Activated CD4-positive, alpha-beta T cell treated with anti-CD3 and anti-CD28 coated beads, Interleukin-2, amount 10 ng/mL, durations not matched to agents 7 days and 5 days (primary cell): ENCODE data around the gene MAN1A1. TPM values are rescaled to one million over a fixed set of nuclear protein-coding genes. Genes with fewer than 3 reads are reported as not detected.

Experiments used
- CTCF ChIA-PET: fragments of 350-600 bp; sonication (Branson Sonifier 250); formaldehyde crosslinking; loops from one replicate; lab custom pipeline; 2021; ENCODE audit warnings: antibody characterized with exemption; lab: Charles Lee
- POLR2A ChIA-PET: fragments of 350-600 bp; sonication (Branson Sonifier 250); formaldehyde crosslinking; loops from one replicate; lab custom pipeline; 2021; ENCODE audit warnings: antibody characterized with exemption; lab: Charles Lee
- DNase-seq: peaks from one replicate; pipeline ENCODE4 v3.0.0-alpha.2; 2020
- H3K27ac Mint-ChIP-seq: one replicate; pipeline ENCODE4 v1.8.0; 2021; ENCODE audit warnings: mild to moderate bottlenecking, moderate library complexity, mixed read lengths
- H3K27me3 Mint-ChIP-seq: one replicate; pipeline ENCODE4 v1.8.0; 2021; ENCODE audit warnings: mixed read lengths
- H3K36me3 Mint-ChIP-seq: one replicate; pipeline ENCODE4 v1.8.0; 2021; ENCODE audit warnings: low read depth, mixed read lengths
- H3K4me1 Mint-ChIP-seq: one replicate; pipeline ENCODE4 v1.8.0; 2021; ENCODE audit warnings: mixed read lengths
- H3K4me3 Mint-ChIP-seq: one replicate; pipeline ENCODE4 v1.8.0; 2021; ENCODE audit warnings: mild to moderate bottlenecking, moderate library complexity, mixed read lengths
- H3K9me3 Mint-ChIP-seq: one replicate; pipeline ENCODE4 v1.8.0; 2021; ENCODE audit warnings: mixed read lengths
- total RNA-seq, 2 experiments: library from RNA; stranded (reverse); gene quantifications; one replicate each; pipeline ENCODE4 v1.2.3, GENCODE V29; 2021

The MAN1A1 gene
- total RNA-seq, 2 experiments from 2014 or later: 10.5 to 10.6 TPM

DNA sequence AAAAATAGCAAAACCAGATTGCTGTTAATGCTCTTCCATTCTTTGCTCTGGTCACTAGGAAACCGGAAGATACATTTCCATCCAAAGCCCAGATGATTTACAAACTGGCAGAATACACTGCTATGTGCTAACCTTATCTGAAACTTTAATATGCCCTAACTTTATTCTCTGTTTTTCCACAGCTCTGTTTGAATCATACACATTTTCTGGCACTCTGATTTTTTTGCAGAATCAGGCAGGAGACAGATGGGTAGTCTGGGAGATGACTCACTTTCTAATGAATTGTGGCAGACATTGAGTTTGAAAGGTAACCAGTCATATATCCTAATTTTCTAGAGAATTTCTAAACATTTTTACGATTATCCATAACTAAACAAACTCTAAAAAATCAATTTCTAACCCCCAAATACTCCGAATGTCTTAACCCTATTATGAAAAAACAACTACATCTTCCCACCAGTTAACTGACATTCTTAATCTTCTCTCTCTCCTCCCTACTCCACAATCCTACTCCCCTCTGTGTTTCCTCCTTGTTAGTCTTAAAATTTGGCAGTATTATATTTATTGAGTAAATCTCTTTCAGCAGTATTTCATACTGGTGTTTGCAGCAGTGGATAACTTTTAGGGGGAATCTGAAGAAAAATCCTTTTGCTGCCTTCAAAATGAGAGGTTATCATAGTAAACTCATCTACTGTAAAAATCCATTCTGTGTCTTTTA, 63.5 kb downstream of the MAN1A1 start:
- Mint-ChIP-seq H3K9me3 (peaks cover 2% of the 10 kb centered on the region), H3K4me1 (peaks cover 5% of the 10 kb centered on the region), H3K36me3 (peaks cover 14% of the 10 kb centered on the region), H3K4me3 (no peak overlapping the region), H3K27me3 (no peaks in the 10 kb centered on the region), H3K27ac (no peak overlapping the region)
- POLR2A ChIA-PET: no interaction called here
- CTCF ChIA-PET: interaction anchor here (0.7 kb wide), 1 partner anchor 17 kb away, joined by 6 read pairs; no protein-coding TSS in a partner anchor
- DNase-seq: no peak

DNA sequence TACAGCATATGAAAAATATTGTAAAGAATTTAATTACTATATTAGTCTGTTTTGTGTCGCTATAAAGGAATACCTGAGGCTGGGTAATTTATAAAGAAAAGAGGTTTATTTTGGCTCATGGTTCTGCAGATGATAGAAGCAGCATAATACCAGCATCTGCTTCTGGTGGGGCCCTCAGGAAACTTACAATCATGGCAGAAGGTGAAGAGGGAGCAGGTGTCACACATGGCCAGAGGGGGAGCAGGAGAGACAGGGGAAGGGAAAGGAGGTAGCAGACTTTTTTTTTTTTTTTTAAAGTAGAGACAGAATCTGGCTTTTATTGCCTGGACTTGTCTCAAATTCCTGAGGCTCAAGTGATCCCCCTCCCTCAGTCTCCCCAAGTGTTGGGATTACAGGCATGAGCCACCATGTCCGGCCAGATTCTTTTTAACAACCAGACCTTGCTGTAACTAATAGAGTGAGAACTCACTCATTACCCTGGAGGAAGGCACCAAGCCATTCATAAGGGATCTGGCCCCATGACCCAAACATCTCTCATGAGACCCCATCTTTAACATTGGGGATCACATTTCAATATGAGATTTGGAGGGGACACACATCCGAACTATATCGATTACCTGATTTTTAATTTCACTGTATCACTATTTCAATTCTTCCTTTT, 64.6 kb downstream of the MAN1A1 start:
- ChIA-PET POLR2A (no interaction called here), CTCF (no interaction called here)
- peaks cover 2% of the 10 kb centered on the region for H3K9me3 Mint-ChIP-seq
- no peak overlapping the region for H3K27ac Mint-ChIP-seq
- H3K4me3 Mint-ChIP-seq: no peak overlapping the region
- peaks cover 10% of the 10 kb centered on the region for H3K36me3 Mint-ChIP-seq
- DNase-seq: peak; percentile 26
- peaks cover 5% of the 10 kb centered on the region for H3K4me1 Mint-ChIP-seq
- H3K27me3 Mint-ChIP-seq: no peaks in the 10 kb centered on the region

DNA sequence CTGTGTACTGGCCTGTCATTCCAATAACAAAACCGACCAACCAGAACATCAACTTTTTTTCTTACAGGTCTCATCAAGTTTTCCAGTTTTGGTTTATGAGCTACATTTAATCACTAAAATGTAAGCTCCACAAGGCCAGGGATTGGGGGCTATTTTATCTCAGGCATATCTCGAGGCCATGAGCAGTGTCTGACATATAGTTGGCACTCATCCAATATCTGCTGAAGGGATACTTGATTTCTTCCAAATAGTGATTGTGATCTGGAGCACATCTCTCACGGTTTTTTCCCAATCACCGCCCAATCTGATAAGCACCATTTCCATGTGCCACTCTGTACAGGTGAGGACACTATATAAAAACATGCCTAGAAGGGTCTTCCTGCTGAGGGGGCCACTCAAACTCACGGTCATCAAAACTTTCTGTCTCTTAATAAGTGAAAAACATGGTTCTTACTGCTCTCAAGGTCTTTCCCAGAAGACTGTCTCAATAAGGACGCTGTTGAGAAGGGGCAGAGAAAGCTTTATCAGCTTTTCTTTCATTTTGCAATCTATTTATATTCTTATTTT, 65.5 kb downstream of the MAN1A1 start:
- H3K27ac Mint-ChIP-seq: no peak overlapping the region
- peaks cover 5% of the 10 kb centered on the region for H3K4me1 Mint-ChIP-seq
- ChIA-PET POLR2A (interaction anchor here (0.6 kb wide), 1 partner anchor 25 kb away, joined by 4 read pairs; no protein-coding TSS in a partner anchor), CTCF (no interaction called here)
- no peak for DNase-seq
- H3K4me3 Mint-ChIP-seq: no peak overlapping the region
- H3K27me3 Mint-ChIP-seq: no peaks in the 10 kb centered on the region
- H3K36me3 Mint-ChIP-seq: peaks cover 4% of the 10 kb centered on the region
- H3K9me3 Mint-ChIP-seq: peaks cover 2% of the 10 kb centered on the region

DNA sequence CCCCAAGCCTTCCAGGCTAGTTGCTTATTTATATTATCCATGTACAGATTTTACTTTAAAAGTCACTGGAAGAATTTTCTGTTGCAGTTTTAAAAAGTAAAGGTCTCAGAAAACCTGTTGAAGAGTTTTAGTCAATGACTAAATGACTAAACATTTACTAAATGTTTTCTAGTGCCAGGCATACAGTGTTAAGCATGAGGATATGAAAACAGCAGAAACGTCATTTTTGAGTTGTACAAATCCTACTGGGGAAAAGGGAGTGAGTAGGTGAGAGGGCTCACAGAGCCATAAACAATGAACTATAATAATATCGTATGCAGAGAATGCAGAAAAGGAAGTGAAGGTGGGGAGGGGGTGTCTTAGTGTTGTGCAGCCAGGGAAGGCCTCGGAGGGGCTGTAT, 66.3 kb downstream of the MAN1A1 start:
- Mint-ChIP-seq H3K27me3 (no peaks in the 10 kb centered on the region), H3K4me3 (no peak overlapping the region), H3K36me3 (peaks cover 4% of the 10 kb centered on the region), H3K27ac (no peak overlapping the region), H3K4me1 (peaks cover 5% of the 10 kb centered on the region), H3K9me3 (peaks cover 2% of the 10 kb centered on the region)
- CTCF ChIA-PET: interaction anchor here (1.6 kb wide), 1 partner anchor 18 kb away, joined by 3 read pairs; no protein-coding TSS in a partner anchor
- POLR2A ChIA-PET: no interaction called here
- no peak for DNase-seq

DNA sequence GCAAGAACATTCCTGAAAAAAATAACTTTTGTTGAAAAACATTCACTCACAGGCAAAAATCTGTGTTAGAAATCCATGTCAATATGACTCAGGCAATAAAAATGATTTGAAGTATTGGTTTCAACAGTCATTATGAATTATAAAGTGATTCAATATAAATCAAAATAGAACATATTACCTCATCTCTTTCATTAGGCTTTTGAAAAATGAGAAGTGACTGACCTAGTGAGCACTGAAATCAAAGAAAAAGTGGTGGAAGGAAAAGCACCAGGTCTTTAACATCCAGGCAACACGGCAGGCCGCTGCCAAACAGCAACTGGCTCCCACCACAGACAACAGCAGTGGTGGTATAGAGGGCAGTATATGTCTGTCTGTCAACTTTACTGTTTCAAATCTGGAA, 68.9 kb downstream of the MAN1A1 start:
- CTCF ChIA-PET: no interaction called here
- H3K27me3 Mint-ChIP-seq: no peaks in the 10 kb centered on the region

DNA sequence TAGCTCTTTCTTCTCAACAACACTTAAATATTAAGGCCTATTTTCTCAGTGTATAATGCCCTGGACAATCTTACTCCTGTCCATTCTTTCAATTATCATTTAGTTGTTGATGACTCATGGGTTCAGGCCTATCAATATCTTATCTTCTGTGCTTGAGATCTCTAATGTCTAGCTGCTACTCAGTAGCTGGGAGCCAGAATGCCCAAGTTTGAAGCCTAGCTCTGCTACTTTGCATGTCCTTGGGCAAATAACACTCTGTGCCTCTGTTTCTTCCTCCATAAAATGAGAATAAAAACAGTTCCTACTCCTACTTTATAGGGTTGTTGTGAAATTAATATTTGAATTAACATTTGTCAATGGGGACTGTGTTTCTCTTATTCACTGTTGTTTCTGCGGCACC, 69.5 kb downstream of the MAN1A1 start:
- H3K27ac Mint-ChIP-seq: no peak overlapping the region
- POLR2A ChIA-PET: no interaction called here
- DNase-seq: no peak

More for the DNA sequence above, 68.9 kb downstream of the MAN1A1 start:
- Mint-ChIP-seq H3K36me3 (peaks cover 6% of the 10 kb centered on the region), H3K27ac (no peak overlapping the region), H3K4me1 (peaks cover 5% of the 10 kb centered on the region), H3K4me3 (no peak overlapping the region), H3K9me3 (peaks cover 2% of the 10 kb centered on the region)
- DNase-seq: no peak
- POLR2A ChIA-PET: no interaction called here

DNA sequence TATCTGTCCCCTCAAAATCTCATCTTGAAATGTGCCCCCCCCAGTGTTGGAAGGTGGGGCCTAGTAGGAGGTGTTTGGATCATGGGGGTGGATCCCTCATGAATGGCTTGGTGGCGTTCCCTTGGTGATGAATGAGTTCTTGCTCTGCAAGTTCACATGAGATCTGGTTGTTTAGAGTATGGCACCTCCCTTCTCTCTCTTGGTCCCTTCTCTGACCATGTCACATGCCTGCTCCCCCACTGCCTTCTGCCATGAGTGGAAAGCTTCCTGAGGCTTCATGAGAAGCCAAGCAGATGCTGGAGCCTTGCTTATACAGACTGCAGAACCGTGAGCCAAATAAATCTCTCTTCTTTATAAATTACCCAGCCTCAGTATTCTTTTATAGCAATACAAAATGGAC, 70.9 kb downstream of the MAN1A1 start:
- Mint-ChIP-seq H3K27ac (no peak overlapping the region), H3K9me3 (no peaks in the 10 kb centered on the region), H3K36me3 (peaks cover 4% of the 10 kb centered on the region), H3K4me1 (peaks cover 5% of the 10 kb centered on the region), H3K4me3 (no peak overlapping the region), H3K27me3 (no peaks in the 10 kb centered on the region)
- POLR2A ChIA-PET: no interaction called here
- DNase-seq: no peak
- CTCF ChIA-PET: no interaction called here

More for the DNA sequence above, 69.5 kb downstream of the MAN1A1 start:
- H3K9me3 Mint-ChIP-seq: peaks cover 2% of the 10 kb centered on the region
- H3K36me3 Mint-ChIP-seq: peaks cover 6% of the 10 kb centered on the region
- no peaks in the 10 kb centered on the region for H3K27me3 Mint-ChIP-seq
- no peak overlapping the region for H3K4me3 Mint-ChIP-seq
- H3K4me1 Mint-ChIP-seq: peaks cover 5% of the 10 kb centered on the region
- CTCF ChIA-PET: no interaction called here

DNA sequence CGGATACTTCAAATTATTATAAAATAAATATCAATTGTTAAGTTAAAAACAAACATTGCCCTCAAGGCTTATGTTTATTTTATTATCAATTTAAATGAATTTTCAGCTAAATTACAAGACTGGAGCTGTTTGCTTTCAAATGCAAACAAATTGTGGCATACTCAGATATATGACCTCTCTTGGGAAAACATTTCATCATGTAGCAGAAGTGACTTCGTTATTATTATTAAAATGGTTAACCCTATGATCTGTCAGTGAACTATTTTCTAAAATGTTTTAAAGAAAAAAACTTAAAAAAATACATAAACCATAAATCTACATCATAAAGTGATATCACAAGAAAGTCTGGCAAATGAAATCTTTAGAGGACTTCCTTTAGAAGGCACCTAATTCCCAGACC, 72.5 kb downstream of the MAN1A1 start:
- POLR2A ChIA-PET: no interaction called here
- Mint-ChIP-seq H3K27ac (no peak overlapping the region), H3K36me3 (peaks cover 4% of the 10 kb centered on the region), H3K4me1 (no peaks in the 10 kb centered on the region), H3K27me3 (no peaks in the 10 kb centered on the region), H3K4me3 (no peak overlapping the region), H3K9me3 (peaks cover 8% of the 10 kb centered on the region)
- DNase-seq: no peak
- CTCF ChIA-PET: no interaction called here

DNA sequence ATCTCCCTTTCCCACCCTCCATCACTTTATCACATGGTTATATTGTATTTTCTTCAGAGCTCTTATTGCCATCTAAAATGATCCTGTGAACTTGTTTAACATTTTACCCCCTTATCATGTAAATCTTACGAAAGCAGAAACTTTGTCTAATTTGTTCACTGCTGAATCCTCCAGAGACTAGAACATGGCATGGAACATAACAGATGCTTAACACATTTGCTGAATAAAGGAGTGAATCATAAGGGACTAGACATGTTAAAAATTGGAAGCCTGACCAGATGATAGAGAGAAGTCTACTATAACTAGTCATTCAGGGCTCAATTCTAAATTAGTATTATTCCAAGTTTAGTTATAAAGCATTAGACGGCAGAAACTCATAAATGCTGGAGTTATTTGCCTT, 73.3 kb downstream of the MAN1A1 start:
- no peaks in the 10 kb centered on the region for H3K27me3 Mint-ChIP-seq
- H3K36me3 Mint-ChIP-seq: peaks cover 7% of the 10 kb centered on the region
- ChIA-PET POLR2A (no interaction called here), CTCF (no interaction called here)
- no peak overlapping the region for H3K27ac Mint-ChIP-seq
- H3K4me3 Mint-ChIP-seq: no peak overlapping the region
- no peaks in the 10 kb centered on the region for H3K4me1 Mint-ChIP-seq
- no peak for DNase-seq
- H3K9me3 Mint-ChIP-seq: peaks cover 11% of the 10 kb centered on the region

DNA sequence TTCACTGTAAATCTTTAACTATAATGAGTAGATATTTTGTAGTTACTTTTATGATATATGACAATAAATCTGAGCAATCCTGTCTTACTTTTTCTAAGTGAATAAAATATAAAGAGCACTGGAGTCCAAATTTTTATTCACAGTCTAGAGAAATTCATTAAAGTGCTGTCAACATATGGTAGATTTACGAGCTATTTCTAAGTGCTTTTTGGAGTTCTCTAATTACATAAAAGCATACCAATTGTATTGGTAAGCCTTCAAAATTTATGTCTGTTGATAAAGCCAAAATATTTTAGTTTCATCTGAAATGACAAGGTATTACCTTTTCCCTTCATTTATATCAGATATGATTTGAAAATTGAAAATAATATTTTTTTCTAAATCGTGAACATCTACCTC, 75.4 kb downstream of the MAN1A1 start:
- no peaks in the 10 kb centered on the region for H3K27me3 Mint-ChIP-seq
- peaks cover 22% of the 10 kb centered on the region for H3K9me3 Mint-ChIP-seq
- ChIA-PET CTCF (no interaction called here), POLR2A (no interaction called here)
- H3K4me3 Mint-ChIP-seq: no peak overlapping the region
- no peak for DNase-seq
- H3K27ac Mint-ChIP-seq: no peak overlapping the region
- H3K36me3 Mint-ChIP-seq: peaks cover 17% of the 10 kb centered on the region
- no peaks in the 10 kb centered on the region for H3K4me1 Mint-ChIP-seq

DNA sequence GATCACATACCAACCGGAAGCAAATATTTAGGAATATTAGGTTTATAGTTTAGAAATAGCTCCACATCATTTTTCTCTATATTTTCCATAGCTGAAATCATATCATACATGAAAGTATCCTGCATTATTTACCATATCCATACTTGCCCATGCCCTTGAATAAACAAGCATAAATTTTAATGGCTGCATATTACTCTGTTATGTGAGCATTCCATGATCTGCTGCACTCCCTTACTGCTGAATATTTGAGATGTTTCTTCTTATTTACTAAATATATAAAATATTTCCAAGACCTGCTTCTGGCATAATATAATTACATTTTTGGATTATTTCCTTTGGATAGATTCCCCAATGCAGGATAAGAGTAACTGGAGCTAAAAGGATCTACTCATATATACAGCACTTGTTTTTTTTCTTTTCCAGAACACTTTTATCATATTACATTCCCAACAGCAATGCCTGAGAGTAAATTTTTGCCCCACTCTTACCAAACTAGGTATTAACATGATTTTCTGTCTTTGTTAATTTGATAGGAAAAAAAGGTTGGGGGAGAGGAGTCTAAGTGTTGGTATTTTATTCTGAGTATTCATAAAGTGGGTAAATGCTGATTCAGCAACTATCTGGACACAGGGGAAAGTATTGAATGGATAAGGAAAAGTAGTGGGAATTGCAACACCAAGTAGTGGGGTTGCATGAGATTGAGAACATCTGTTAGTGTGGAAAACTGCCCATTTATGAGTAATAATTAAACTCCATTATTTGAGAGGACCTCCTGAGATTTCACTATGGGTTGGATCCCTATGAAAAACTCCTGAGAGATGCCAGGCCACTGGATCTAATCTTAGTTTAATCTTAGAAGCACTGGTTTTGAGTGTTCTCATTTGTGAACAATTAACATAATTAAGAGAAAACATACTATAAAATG, 76.0 kb downstream of the MAN1A1 start:
- no peak for DNase-seq
- Mint-ChIP-seq H3K27me3 (no peaks in the 10 kb centered on the region), H3K27ac (no peak overlapping the region), H3K9me3 (peaks cover 26% of the 10 kb centered on the region), H3K4me3 (no peak overlapping the region), H3K4me1 (peaks cover 2% of the 10 kb centered on the region), H3K36me3 (peaks cover 24% of the 10 kb centered on the region)
- POLR2A ChIA-PET: no interaction called here
- CTCF ChIA-PET: no interaction called here

DNA sequence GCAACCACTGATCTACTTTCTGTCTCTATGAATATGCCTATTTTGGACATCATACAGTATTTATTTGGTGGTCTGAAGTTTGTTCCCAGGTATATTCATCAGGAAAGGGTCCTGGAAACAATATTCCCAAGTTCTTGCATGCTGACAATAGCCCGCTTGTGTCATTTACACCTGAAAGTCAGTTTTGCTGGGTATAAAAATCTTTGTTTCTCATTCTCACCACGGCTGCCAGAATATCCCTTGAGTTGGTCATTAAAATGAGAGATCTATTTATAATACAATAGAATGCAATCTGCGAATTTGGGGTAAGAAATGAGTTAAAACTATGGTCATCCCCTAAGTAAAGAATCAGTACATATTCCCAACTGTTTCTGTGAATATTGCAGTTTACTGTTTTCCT, 79.0 kb downstream of the MAN1A1 start:
- H3K4me1 Mint-ChIP-seq: peaks cover 20% of the 10 kb centered on the region
- peaks cover 28% of the 10 kb centered on the region for H3K9me3 Mint-ChIP-seq
- H3K27ac Mint-ChIP-seq: no peak overlapping the region
- DNase-seq: no peak
- peaks cover 29% of the 10 kb centered on the region for H3K36me3 Mint-ChIP-seq
- ChIA-PET CTCF (interaction anchor here (0.6 kb wide), 1 partner anchor 167 kb away, joined by 5 read pairs; no protein-coding TSS in a partner anchor), POLR2A (no interaction called here)
- no peaks in the 10 kb centered on the region for H3K27me3 Mint-ChIP-seq
- no peak overlapping the region for H3K4me3 Mint-ChIP-seq
